ENCODE data around the gene GRPEL2. TPM values are rescaled to one million over a fixed set of nuclear protein-coding genes. Genes with fewer than 3 reads are reported as not detected.

GRPEL2 gene
- total and polyA plus RNA-seq, 2 of the 8 experiments (the other 6 are each of a cell fraction or from before 2014, with no cell fraction given) = 11.2 to 52.2 TPM

DNA sequence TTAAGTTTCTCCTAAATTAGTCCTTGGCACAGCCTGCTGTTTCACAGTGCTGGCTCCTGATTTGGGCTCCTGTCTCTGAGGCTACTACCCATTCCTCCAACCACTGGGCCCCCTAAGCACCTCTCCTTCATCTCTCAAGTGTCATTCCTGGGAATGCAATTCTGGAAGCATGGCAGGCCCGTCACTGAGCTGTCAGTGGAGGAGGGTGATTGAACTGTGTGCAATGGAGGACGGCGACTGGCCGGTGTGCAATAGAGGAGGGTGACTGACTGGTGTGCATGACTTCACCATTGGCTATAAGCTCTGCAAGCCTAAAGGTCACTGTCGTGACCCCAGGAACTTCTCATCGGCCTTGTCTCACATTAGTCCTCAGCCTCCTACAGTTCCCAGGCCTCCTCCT is 46.2 kb downstream of the GRPEL2 start (continued):
- no peak for TF ChIP-seq RXRA (IDR thresholded peaks at IDR 0.05; ENCODE audit: insufficient read depth, low read depth, low read length)
- TF ChIP-seq CHD2 (IDR thresholded peaks at IDR 0.05; ENCODE audit: low read length) = no peak
- TF ChIP-seq, protein P1, sequence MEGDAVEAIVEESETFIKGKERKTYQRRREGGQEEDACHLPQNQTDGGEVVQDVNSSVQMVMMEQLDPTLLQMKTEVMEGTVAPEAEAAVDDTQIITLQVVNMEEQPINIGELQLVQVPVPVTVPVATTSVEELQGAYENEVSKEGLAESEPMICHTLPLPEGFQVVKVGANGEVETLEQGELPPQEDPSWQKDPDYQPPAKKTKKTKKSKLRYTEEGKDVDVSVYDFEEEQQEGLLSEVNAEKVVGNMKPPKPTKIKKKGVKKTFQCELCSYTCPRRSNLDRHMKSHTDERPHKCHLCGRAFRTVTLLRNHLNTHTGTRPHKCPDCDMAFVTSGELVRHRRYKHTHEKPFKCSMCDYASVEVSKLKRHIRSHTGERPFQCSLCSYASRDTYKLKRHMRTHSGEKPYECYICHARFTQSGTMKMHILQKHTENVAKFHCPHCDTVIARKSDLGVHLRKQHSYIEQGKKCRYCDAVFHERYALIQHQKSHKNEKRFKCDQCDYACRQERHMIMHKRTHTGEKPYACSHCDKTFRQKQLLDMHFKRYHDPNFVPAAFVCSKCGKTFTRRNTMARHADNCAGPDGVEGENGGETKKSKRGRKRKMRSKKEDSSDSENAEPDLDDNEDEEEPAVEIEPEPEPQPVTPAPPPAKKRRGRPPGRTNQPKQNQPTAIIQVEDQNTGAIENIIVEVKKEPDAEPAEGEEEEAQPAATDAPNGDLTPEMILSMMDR (IDR thresholded peaks at IDR 0.05; ENCODE audit: control extremely low read depth in 1 of 3, insufficient read depth in 1 of 3, low read depth in 1 of 3, low read length in 3 of 3) = no peak

Measured in H1 (cell line).